ACHN (cell line): ENCODE measurements around the gene LRRC45.

Source experiments
- DNase-seq: peaks from one replicate; pipeline ENCODE4 v3.0.0-alpha.2; 2015
- in situ Hi-C: cut with HindIII; loops from 2 replicates; pipeline ENCODE4 v1.10.0; 2017; ENCODE audit warnings: low sequenced_read_pairs, low pct_ligation_motif_present, low pct_unique_long_range_greater_than_20kb

Gene LRRC45

GRCh38 chr17:81992306-81993102 lies 30.6 kb upstream of the LRRC45 start:
- DNase-seq, result no peak
- in situ Hi-C loops, result no loop called here

GRCh38 chr17:81993729-81994592 lies 29.1 kb upstream of the LRRC45 start:
- in situ Hi-C loops, result no loop called here
- no peak for DNase-seq

GRCh38 chr17:81994593-81995462 lies 28.3 kb upstream of the LRRC45 start:
- in situ Hi-C loops, result no loop called here
- no peak for DNase-seq

- no peak for DNase-seq
- in situ Hi-C loops, result no loop called here
Observed at GRCh38 chr17:81995463-81996231, 27.5 kb upstream of the LRRC45 start.

- in situ Hi-C loops, result no loop called here
- DNase-seq, result no peak
Observed at GRCh38 chr17:81996232-81996756, 26.8 kb upstream of the LRRC45 start.

- DNase-seq, result no peak
- in situ Hi-C loops, result no loop called here
Observed at GRCh38 chr17:81996757-81997441, 26.2 kb upstream of the LRRC45 start.

- in situ Hi-C loops, result no loop called here
- DNase-seq, result no peak
Observed at GRCh38 chr17:81998212-81998611, 24.9 kb upstream of the LRRC45 start.

- in situ Hi-C loops, result no loop called here
- DNase-seq, result no peak
Observed at GRCh38 chr17:81998691-81999438, 24.2 kb upstream of the LRRC45 start.

GRCh38 chr17:81999587-81999975 lies 23.5 kb upstream of the LRRC45 start:
- in situ Hi-C loops, result no loop called here
- DNase-seq, result no peak

GRCh38 chr17:81999976-82000802 lies 22.9 kb upstream of the LRRC45 start:
- in situ Hi-C loops, result no loop called here
- no peak for DNase-seq

GRCh38 chr17:82000803-82001570 lies 22.1 kb upstream of the LRRC45 start:
- in situ Hi-C loops, result no loop called here
- DNase-seq, result no peak

- in situ Hi-C loops, result no loop called here
Observed at GRCh38 chr17:82001571-82002056, 21.5 kb upstream of the LRRC45 start.

GRCh38 chr17:82003411-82004381 lies 19.4 kb upstream of the LRRC45 start:
- peak; percentile 95 for DNase-seq

More at GRCh38 chr17:82001571-82002056, 21.5 kb upstream of the LRRC45 start:
- no peak for DNase-seq

More at GRCh38 chr17:82003411-82004381, 19.4 kb upstream of the LRRC45 start:
- in situ Hi-C loops, result no loop called here
